HT1080 (cell line): ENCODE measurements around the gene PCP4L1. TPM values are rescaled to one million over a fixed set of nuclear protein-coding genes. Genes with fewer than 3 reads are reported as not detected.
"Not testable (repeated sequence)": the region's sequence is repeated elsewhere in the genome, so short reads cannot be mapped to it uniquely, and the experiment has no call there.

Experiments used
- DNase-seq: peaks from one replicate; pipeline ENCODE4 v3.0.0-alpha.2; 2015; ENCODE audit warnings: low read depth
- total RNA-seq: library from RNA; depleted of rRNA; stranded (reverse); fragments of >200 nt; shearing (Covaris generic); gene quantifications from 2 replicates; pipeline ENCODE4 v1.2.3, GENCODE V29; 2014; rRNA removed

Gene PCP4L1
- total RNA-seq, 1 experiment from 2014 or later, result 0.10 TPM

DNA sequence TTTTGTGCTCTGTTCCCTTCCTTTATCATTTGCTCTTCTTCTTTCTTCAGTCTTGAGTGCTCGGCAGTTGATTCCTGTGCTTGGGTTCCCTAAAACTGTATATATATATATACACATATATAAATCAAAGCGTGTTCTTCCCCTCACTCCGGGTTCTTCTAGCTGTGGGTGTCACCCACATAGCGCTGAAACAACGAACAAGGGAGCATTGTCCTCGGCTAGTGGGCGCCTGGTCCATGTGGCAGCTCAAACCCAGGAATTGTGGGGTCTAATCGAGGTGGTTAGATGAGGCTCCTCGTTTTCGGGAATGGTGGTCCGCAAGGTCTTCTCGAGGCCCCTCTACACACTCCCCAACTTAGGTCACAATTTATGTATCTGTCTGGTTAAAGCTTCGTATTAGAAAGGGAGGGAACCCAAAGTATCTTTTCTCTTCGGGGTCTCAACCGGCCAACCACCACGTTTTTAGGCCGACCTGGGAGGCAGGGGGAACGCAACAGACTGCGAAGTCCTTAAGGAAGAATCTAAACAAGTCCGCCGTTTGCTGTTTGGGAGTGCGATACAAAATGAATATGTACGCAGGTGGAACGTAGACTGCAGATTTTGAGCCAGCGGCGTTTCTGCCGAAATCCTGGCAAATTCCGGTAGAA is 55.1 kb downstream of the PCP4L1 start:
- DNase-seq, result no peak

DNA sequence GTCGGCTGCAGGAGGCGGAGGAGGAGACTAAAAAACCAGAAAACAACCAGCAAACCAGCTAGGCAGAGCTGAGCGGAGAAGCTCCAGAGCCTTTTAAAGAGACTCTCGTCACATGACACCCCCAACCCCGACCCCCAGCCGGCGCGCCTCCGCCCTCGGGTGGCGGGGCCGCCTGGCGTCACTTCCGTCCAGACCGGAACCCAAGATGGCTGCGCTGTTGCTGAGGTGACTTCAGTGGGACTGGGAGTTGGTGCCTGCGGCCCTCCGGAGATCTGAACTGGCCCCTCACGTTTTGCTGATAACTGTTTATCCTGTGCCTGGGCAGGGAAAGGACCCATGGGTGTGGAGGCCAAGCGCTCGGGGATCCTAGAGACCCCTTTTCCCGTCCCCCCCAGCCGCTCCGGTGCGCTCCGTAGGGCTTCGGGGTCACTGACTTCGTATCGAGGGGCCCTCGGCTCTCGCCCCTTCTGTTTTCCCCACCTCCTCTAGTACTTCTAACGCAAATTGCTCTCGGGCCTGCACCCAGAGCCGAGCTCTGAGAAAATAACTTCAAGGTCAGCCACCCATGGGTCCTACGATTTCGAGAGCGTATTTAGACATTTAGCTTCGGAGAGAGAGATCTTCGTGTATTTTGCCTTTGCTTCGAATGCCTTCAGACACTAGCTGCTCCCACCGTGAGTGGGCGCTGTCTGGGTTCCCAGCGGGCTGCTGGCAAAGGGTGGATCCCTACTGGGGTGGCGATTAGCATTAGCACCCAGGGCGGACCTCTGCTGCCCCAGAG is 55.8 kb downstream of the PCP4L1 start, which contains the start of gene SDHC:
Gene SDHC (plus strand): TSS at position 181 of the 781 bp plus-strand sequence. CDS start 25 bp downstream, at position 206.
- peak; percentile 80 for DNase-seq

DNA sequence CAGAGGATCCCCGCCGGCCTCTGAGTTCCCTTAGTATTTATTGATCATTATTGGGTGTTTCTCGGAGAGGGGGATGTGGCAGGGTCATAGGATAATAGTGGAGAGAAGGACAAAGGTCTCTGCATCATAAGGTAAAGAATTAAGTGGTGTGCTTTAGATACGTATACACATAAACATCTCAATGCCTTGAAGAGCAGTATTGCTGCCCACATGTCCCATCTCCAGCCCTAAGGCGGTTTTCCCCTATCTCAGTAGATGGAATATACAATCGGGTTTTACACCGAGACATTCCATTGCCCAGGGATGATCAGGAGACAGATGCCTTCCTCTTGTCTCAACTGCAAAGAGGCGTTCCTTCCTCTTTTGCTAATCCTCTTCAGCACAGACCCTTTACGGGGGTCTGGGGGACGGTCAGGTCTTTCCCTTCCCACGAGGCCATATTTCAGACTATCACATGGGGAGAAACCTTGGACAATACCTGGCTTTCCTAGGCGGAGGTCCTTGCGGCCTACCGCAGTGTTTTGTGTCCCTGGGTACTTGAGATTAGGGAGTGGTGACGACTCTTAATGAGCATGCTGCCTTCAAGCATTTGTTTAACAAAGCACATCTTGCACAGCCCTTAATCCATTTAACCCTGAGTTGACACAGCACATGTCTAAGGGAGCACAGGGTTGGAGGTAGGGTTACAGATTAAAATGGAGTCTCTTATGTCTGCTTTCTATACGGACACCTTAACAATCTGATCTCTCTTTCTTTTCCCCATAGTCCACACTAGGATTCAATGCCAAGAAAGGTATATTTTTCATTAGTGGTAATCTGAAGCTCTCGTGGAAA is 57.5 kb downstream of the PCP4L1 start:
- not testable (repeated sequence) for DNase-seq

DNA sequence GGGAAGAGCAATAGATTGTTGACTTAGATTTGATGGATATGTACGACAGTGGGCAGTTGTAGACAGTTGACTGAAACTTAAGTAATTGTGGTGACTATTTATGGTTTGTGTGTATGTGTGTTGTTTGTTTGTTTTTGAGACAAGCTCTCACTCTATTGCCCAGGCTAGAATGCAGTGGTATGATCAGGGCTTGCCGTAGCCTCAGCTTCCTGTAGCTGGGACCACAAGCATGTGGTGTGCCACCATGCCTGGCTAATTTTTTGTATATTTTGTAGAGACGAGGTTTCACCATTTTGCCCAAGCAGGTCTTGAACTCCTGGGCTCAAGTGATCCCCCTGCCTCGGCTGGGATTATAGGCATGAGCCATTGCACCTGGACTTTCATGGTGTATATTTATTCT is 65.5 kb downstream of the PCP4L1 start:
- no peak for DNase-seq

DNA sequence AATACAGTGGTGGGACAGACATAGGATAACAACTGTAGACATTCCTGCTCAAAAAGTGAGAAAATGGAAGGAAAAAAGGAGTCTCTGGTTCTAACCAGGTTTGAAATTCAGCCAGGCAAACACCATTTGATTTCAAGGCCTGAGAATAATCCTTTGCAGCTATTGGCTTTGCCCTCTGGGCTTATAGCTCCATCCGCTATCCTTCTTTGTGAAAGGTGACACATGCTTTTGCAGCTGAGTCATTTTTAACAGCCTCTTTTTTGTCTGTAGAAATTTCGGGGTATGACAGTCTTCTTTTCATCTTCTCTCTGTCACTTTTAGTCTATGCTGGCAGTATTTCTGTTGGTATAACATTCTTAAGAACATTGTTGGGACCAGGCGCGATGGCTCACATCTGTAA is 71.8 kb downstream of the PCP4L1 start:
- peak; percentile 18 for DNase-seq

DNA sequence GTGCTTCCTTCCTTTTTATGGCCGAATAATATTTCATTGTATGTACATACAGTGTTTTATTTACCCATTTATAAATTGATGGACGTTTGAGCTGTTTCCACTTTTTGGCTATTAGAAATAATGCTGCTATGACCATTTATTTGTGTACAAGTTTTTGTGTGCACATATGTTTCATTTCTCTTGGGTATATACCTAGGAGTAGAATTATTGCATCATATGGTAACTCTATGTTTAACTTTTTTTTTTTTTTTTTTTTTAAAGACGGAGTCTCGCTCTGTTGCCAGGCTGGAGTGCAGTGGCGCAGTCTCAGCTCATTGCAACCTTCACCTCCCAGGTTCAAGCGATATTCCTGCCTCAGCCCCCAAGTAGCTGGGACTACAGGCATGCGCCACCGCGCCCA is 74.6 kb downstream of the PCP4L1 start:
- no peak for DNase-seq

Other genes with a start within 250 kb of the PCP4L1 start
- 6.6 and 10.3 TPM in 2 replicates for gene F11R, start 237.6 kb upstream of the PCP4L1 start, total RNA-seq
- 0.30 TPM in 1 of 2 replicates, not detected in the other for gene TSTD1, start 219.8 kb upstream of the PCP4L1 start, total RNA-seq
- 79.4 and 81.9 TPM in 2 replicates for gene USF1, start 212.8 kb upstream of the PCP4L1 start, total RNA-seq
- 4.0 and 6.0 TPM in 2 replicates for gene ARHGAP30, start 188.9 kb upstream of the PCP4L1 start, total RNA-seq
- 1.4 and 1.9 TPM in 2 replicates for gene NECTIN4, start 169.2 kb upstream of the PCP4L1 start, total RNA-seq
- gene KLHDC9, start 160.4 kb upstream of the PCP4L1 start, total RNA-seq, result 0.51 and 1.0 TPM in 2 replicates
- gene PFDN2, start 140.7 kb upstream of the PCP4L1 start, total RNA-seq, result 124 and 137 TPM in 2 replicates
- gene NIT1, start 140.6 kb upstream of the PCP4L1 start, total RNA-seq, result 27.4 and 35.1 TPM in 2 replicates
- 26.5 and 42.6 TPM in 2 replicates for gene DEDD, start 126.1 kb upstream of the PCP4L1 start, total RNA-seq
- gene UFC1, start 104.8 kb upstream of the PCP4L1 start, total RNA-seq, result 68.1 and 68.2 TPM in 2 replicates
- 5.5 and 9.7 TPM in 2 replicates for gene USP21, start 99.2 kb upstream of the PCP4L1 start, total RNA-seq
- gene PPOX, start 92.3 kb upstream of the PCP4L1 start, total RNA-seq, result 9.0 and 12.9 TPM in 2 replicates
- 63.3 and 89.1 TPM in 2 replicates for gene B4GALT3, start 81.2 kb upstream of the PCP4L1 start, total RNA-seq
- gene ADAMTS4, start 59.7 kb upstream of the PCP4L1 start, total RNA-seq, result not detected in 2 replicates
- gene NDUFS2, start 56.4 kb upstream of the PCP4L1 start, total RNA-seq, result 185 and 202 TPM in 2 replicates
- 0.64 TPM in 1 of 2 replicates, not detected in the other for gene FCER1G, start 43.5 kb upstream of the PCP4L1 start, total RNA-seq
- gene APOA2, start 35.1 kb upstream of the PCP4L1 start, total RNA-seq, result not detected in 2 replicates
- 18.2 and 25.8 TPM in 2 replicates for gene TOMM40L, start 32.7 kb upstream of the PCP4L1 start, total RNA-seq
- not detected in 2 replicates for gene NR1I3, start 20.5 kb upstream of the PCP4L1 start, total RNA-seq
- gene MPZ, start 51.2 kb downstream of the PCP4L1 start, total RNA-seq, result 1.4 and 2.2 TPM in 2 replicates
- gene SDHC, start 55.6 kb downstream of the PCP4L1 start, total RNA-seq, result 16.1 and 67.9 TPM in 2 replicates
- gene CFAP126, start 109.1 kb downstream of the PCP4L1 start, total RNA-seq, result not detected in 2 replicates
- gene FCGR2A, start 246.7 kb downstream of the PCP4L1 start, total RNA-seq, result 0.16 TPM in 1 of 2 replicates, not detected in the other